KOPT-K1 (cell line): Measurements from ENCODE around the gene C1QL2.

Experiments used
- H3K27ac ChIP-seq: fragments of 200-600 bp; sonication (generic); 2 replicates; pipeline ENCODE4 v1.5.1; 2016; ENCODE audit warnings: antibody characterized with exemption, mild to moderate bottlenecking, low read depth, low read length; ENCODE audit not compliant: poor library complexity, severe bottlenecking
- H3K36me3 ChIP-seq: fragments of 200-600 bp; sonication (generic); 2 replicates; pipeline ENCODE4 v1.5.1; 2017; ENCODE audit warnings: antibody characterized with exemption, mild to moderate bottlenecking, low read length, moderate library complexity; ENCODE audit not compliant: insufficient read depth
- H3K9me3 ChIP-seq: fragments of 200-600 bp; sonication (generic); 2 replicates; pipeline ENCODE4 v1.5.1; 2017; ENCODE audit warnings: antibody characterized with exemption, low read length, mild to moderate bottlenecking; ENCODE audit not compliant: insufficient read depth, poor library complexity, severe bottlenecking

Gene C1QL2

DNA sequence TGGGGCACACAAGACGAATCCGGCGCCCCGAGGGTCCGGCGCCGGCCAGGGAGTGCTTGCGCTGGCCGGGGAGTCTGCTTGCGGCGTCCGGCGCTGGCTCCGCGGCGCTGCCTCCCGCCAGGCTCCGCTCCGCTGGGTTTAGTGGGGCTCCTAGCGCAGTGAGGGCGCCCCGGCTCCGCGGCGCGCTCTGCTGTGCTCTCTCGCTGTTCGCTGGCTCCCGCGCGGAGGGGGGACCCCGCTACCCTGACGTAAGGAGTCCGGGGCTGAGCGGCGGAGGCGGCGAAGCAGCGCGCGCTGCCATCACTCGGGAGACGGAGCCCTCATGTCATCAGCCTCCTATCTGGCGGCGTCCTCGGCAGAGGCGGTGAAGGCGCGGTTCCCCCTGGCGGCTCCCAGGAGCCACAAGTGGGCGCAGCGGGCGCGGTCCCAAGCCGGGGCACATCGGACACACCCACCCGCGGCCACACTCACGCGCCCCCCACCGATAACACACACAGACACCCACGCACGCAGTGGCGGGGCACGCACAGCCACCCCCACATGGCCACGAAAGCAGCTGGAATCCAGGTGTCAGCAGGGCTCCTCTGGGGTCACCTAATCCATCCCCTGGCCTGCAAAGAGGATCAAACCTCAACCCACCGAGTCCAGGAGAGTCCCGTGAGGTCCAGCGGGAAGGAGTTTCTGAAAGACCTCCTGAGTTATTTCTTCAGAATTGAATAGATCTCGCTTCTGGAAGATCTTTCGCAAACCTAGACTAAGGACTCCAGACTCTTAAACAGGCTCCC lies at the start of gene C1QL2:
Gene C1QL2, minus strand, starts transcription at position 189 of the 785 bp plus-strand sequence. CDS start 482 bp downstream, outside the sequence.
- Histone ChIP-seq H3K36me3 (no peaks in the 10 kb centered on the region), H3K27ac (no peak within 1 kb of the TSS), H3K9me3 (no peaks in the 10 kb centered on the region)

DNA sequence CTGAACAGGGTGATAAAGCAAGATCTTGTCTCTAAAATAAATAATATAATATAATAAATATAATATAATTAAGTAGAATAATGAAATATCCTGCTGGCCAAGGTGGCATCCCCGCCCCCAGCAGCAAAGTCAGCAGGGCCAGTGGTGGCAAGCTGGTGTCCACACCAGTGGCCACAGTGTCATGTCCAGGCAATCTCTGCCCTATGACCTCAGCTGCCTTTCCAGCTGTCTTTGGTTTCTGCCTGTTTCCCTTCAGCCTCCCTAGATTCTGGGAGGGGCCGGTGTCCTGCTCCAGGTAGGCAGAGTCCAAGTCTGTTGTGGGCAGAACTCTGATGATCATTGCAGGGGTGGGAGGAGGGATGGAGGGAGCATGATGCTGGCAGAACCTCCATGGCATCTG lies 48.9 kb upstream of the C1QL2 start:
- Histone ChIP-seq H3K9me3 (no peaks in the 10 kb centered on the region), H3K27ac (no peak overlapping the region), H3K36me3 (no peaks in the 10 kb centered on the region)

DNA sequence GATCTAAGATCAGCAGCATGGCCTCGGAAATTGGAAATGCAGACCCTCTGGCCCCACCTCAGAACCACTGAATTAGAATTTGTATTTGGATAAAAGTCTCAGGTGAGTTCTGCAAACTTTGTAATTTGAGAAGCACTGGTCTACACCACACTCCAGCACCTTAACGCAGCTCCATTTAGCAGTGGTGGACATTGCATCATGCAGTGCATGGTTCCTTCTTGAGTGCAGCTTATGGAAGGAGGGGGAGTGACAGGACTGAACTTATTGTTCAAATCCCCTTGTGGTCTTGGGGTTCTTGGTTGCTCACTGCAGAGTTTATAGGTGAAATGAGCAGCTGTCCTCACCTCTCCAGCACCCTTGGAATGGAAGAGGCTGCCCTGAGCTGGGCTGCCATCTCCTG lies 47.6 kb upstream of the C1QL2 start:
- Histone ChIP-seq H3K36me3 (no peaks in the 10 kb centered on the region), H3K27ac (no peak overlapping the region)

DNA sequence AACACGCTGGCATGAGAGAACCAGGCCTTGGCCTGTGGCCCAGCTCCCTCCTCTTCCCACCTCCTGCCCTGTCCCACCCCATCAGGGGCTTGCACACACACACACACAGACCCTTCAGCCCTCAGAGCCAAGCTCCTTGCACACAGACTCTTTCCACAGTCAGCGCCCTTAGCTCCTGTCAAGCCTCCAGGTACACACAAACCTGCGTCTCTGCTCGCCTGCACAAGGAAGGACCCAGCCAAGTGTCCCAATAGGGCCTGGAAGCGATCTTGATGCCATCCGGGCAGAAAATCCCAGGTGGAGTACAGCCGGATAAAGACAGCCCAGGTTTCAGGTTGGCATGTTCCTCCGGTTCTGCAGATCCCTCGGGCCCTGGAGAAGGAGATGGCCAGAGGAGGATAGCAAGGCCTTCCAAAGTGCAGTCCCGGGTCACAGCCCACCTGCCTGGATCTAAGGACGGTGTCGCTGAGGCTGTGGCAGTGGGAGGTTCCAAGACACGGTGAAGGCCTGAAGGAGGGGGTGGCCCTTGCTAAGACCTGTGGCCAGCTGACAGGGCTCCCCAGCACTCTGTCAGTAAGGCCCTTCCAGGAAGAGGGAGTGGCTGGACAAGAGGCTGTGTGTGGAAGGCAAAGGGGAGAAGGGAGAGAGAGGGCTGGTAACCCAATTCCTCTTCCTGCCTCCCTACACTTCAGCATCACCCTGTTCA lies 46.6 kb upstream of the C1QL2 start:
- Histone ChIP-seq H3K27ac (no peak overlapping the region), H3K9me3 (no peaks in the 10 kb centered on the region), H3K36me3 (no peaks in the 10 kb centered on the region)

More for the DNA sequence above, 47.6 kb upstream of the C1QL2 start:
- no peaks in the 10 kb centered on the region for H3K9me3 ChIP-seq

DNA sequence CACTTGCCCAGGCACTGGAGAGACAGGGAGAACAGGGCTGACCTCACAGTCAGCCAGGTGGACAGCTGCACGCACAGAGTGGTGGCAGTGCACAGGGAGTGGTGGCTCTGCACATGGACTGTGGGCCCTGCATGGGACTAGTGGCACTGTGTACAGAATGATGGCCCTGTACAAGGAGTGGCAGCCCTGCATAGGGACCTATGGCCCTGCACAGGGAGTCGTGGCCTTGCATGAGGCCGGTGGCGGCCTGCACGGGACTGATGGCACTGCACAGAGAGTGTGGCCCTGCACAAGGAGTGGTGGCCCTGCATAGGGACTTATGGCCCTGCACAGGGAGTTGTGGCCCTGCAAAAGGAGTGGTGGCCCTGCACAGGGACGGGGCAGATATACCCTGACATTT lies 46.0 kb upstream of the C1QL2 start:
- Histone ChIP-seq H3K36me3 (no peaks in the 10 kb centered on the region), H3K27ac (no peak overlapping the region), H3K9me3 (no peaks in the 10 kb centered on the region)

DNA sequence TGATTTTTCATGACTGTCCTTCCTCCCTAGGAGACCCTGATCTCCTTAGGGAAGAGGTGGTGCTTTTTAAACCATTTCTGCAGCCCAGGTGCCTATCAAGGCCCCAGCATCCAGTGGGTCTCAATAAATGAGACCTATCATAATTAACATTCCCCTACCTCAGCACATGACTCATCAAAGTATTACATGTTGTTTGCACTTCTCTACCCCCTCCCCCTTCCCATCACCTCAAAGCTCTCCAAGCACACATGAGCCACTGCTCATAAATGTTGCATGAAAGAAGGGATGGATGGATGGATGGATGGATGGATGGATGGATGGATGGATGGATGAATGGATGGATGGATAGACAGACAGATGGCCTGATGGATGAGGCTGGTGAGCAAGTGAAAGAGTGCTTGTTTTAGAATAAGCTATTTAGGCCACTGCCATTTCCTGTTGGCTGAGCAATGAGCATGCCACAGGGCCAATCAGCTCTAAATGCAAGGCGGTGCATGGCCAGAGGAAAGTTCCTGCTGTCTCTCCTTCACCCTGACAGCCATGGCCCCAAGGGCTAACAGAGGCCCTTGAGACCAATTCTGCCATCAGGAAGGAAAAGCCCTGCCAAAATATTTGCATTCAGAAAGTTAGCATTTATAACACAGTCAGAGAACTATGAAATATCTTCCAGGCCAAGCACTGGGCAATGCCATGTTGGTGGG lies 44.2 kb upstream of the C1QL2 start:
- Histone ChIP-seq H3K36me3 (no peaks in the 10 kb centered on the region), H3K27ac (no peak overlapping the region), H3K9me3 (no peaks in the 10 kb centered on the region)

DNA sequence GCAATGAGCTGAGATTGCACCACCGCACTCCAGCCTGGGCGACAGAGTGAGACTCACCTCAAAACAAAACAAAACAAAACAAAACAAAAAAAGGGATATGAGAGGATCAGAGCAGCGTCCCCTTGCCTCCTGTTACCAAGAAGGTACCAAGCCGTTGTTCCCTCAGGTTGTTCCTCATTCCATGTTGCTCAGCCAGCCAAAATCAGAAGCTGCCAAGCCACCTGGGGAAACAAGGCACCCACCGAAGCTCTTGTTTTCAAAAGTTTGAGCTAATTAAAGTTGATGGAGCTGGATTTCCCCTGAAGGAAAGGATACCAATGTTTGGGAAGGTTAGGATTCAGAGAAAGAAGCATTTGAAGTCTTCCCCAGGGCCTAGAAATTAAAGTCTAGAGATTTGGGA lies 43.3 kb upstream of the C1QL2 start:
- no peaks in the 10 kb centered on the region for H3K9me3 ChIP-seq
- no peaks in the 10 kb centered on the region for H3K36me3 ChIP-seq
- H3K27ac ChIP-seq, result no peak overlapping the region

DNA sequence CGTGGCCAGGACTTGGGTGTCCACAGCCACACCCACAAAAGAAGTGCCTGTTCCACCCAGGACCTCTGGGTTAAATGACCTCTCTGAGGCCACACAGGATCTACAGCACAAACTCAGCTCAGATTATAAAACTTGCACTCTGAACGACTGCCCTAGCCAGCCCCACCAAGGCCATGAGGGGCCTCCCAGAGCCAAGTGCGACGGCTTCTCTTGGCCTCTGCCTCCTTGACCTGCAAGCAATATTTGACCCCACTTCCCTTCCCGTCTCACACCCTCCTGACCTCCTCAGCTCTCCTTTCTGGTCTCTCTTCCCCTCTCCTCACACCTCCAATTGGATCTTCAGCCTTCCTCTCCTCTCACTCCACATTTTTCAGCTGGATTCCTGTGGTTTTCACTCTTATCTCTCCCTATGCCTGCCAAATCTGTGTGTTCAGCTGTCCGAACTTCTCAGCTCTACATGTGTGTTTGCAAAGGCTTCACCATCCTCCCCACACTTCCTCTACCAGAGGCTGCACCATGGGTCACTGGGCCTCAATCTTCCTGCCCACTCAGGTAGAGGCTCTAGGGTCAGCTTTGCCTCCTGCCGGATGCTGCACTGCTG lies 39.8 kb upstream of the C1QL2 start:
- no peaks in the 10 kb centered on the region for H3K36me3 ChIP-seq
- no peaks in the 10 kb centered on the region for H3K9me3 ChIP-seq
- H3K27ac ChIP-seq, result no peak overlapping the region

DNA sequence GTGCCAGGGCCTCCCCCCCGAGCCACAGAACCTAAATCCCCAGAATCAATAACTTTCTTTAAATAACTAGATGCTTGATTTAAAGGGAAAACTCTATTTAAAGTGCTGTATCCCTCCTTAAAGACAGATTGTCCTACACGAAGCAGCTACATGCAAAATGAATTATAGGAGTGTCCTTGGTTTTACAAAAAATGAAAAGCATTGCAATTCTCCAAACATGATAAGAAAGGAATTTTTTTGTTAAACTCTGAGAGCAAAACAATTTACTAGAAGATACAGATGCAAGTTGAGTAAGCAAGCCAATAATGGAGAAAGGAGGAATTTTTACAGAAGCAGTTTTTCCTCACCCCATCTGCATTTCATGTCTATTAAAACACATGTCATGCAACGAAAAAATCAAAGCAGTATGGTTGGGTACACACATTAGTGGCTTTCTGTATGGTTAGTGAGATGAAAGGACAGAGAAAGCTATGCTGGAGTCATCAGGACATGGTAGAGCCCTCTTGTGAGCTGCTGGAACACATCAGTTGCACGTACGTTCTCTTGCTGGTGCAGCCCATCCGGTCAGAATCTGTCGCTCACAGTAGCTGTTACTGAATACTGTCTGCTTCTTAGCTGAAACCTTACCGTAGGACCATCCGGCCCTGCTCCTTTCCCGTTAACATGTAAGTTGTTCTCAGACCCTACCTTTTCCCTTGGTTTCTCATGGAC lies 39.1 kb upstream of the C1QL2 start:
- H3K36me3 ChIP-seq, result no peaks in the 10 kb centered on the region
- no peaks in the 10 kb centered on the region for H3K9me3 ChIP-seq
- H3K27ac ChIP-seq, result no peak overlapping the region

DNA sequence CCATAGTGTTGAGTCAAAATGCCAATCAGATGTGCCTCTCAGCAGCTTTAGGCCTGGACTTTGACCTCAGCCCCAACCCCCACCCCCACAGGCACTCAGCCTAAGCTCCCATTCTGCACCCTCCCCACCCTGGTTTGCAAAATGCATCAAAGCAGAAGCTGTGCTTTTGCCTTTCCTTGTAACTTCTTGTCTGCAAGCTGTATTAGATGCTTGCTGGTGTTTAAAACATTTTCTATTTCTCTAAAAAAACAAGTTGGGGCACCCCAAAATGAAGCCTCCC lies 38.5 kb upstream of the C1QL2 start:
- Histone ChIP-seq H3K9me3 (no peaks in the 10 kb centered on the region), H3K27ac (no peak overlapping the region), H3K36me3 (no peaks in the 10 kb centered on the region)

DNA sequence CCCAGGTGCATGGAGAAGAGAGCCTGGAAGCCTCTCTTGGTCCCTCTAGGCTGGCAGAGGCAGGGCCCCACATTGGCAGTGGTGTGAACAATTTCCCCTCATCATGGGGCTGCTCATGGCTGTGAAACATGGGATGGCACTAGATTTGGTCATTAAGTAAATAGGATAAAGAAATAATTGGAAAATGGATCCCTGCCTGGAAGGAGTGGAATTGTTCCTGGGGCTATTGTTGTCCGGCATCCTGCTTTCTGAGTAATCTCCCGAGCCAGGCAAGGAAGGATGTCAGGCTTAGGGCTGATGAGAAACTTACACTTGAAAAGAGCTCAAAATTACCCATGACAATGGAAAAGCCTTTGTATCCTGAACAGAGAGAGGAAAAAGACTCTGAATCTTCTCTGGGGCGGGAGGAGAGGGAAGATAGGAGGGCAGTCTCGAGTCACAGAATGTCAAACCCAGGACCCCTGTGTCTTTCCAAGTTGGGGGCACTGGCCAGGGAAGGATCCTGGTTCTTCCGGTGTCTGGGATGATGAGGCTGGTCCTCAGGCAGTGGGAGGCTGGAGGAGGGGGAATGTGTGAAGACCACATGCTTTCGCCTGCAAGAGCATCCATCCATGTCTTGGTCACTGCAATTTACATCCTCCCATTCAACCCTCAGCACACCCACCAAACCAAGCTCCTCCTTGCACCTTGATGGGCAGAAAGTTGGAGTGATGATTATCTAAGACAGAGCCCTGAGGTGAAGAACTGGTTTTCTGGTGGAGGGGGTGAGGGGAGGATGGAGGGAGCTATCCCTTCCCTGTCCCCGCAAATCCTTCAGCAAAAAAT lies 38.0 kb upstream of the C1QL2 start:
- H3K27ac ChIP-seq, result no peak overlapping the region
- no peaks in the 10 kb centered on the region for H3K36me3 ChIP-seq
- no peaks in the 10 kb centered on the region for H3K9me3 ChIP-seq

DNA sequence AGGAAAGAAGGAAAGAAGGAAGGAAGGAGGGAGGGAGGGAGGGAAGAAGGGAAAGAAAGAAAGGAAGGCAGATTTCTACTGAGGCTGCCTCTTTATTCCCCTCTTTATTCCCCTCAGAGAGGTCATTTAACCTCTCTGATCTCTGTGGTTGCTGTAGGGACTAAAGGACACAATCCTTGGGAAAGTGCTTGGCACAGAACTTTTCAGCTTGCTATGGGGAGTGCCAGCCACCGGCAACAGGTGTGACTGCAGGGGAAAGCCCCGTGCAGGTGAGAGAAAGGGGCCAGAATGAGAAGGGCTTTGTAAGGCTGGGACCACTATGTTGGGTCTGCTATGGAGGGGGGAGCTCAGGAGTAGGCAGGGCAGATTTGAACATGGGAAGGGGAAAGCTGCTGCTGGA lies 37.3 kb upstream of the C1QL2 start:
- H3K36me3 ChIP-seq, result no peaks in the 10 kb centered on the region
- no peak overlapping the region for H3K27ac ChIP-seq
- H3K9me3 ChIP-seq, result no peaks in the 10 kb centered on the region

DNA sequence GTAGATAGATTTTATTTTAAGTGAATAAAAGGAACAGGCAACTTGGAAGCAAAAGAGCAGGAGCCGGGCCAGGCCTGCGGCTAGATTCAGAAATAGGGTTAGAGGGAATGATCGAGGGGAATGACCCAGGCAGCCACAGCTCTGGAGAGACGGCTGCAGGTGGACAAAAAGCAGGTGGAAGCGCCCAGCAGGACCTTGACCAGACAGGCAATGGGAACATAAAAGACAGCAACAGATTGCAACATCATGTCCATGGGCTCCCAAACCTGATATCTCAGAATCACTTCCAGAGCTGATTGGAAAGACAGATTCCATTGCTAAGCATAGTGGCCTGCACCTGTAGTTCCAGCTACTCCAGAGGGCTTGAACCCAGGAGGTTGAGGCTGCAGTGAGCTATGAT lies 36.5 kb upstream of the C1QL2 start:
- H3K9me3 ChIP-seq, result no peaks in the 10 kb centered on the region
- H3K27ac ChIP-seq, result no peak overlapping the region
- H3K36me3 ChIP-seq, result no peaks in the 10 kb centered on the region

DNA sequence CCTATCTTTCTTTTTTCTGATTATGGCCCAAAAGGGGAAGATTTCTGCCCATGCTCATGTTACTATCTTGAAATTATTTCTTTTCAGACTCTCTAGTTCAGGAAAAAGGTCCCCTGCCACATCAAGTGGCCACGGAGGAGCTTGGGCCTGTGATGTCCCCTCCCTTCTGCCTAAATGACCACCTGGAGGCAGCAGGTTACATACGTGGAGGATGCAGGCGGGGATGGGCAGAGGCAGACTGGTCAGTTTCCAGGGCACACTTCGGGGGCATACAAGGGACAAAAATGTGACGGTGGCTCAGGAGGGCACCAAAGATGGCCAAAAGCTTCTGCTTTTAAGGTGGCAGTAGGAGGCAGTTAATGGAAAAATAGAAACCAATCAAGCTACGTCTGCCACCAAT lies 34.3 kb upstream of the C1QL2 start:
- Histone ChIP-seq H3K9me3 (no peaks in the 10 kb centered on the region), H3K36me3 (no peaks in the 10 kb centered on the region), H3K27ac (no peak overlapping the region)
